Testis (tissue), 5 donors: Measurements from ENCODE around the gene CCT7. TPM values are rescaled to one million over a fixed set of nuclear protein-coding genes. Genes with fewer than 3 reads are reported as not detected.
"Not testable (repeated sequence)": the region's sequence is repeated elsewhere in the genome, so short reads cannot be mapped to it uniquely, and the experiment has no call there.

Experiments
- DNase-seq: peaks from one replicate; pipeline ENCODE4 v3.0.0-alpha.2; 2019
- H3K27ac ChIP-seq, 2 donors: fragments of 200-600 bp; sonication (generic); one replicate each; pipeline ENCODE4 v1.5.1; 2019
- H3K27me3 ChIP-seq: fragments of 200-600 bp; sonication (generic); one replicate; pipeline ENCODE4 v1.5.1; 2019
- H3K36me3 ChIP-seq: fragments of 200-600 bp; sonication (generic); one replicate; pipeline ENCODE4 v1.5.1; 2017; ENCODE audit warnings: low read depth; ENCODE audit errors: missing control alignments
- H3K4me1 ChIP-seq: fragments of 200-600 bp; sonication (generic); one replicate; pipeline ENCODE4 v1.5.1; 2019
- H3K4me3 ChIP-seq, 2 donors: fragments of 200-600 bp; sonication (generic); one replicate each; pipeline ENCODE4 v1.5.1; 2017 to 2019
- H3K9me3 ChIP-seq: fragments of 200-600 bp; sonication (generic); one replicate; pipeline ENCODE4 v1.5.1; 2017
- POLR2A ChIP-seq: fragments of 450-650 bp; IDR thresholded peaks from one replicate; pipeline ENCODE4 v1.6.1; 2017; ENCODE audit warnings: antibody characterized with exemption, mild to moderate bottlenecking, moderate library complexity
- WGBS, 2 donors: methylation state at CpG; one replicate each; pipeline ENCODE4 v1.1.5; 2018; 5-methylcytosine and 5-hydroxymethylcytosine counted together
- intact Hi-C: fragments of 100-400 bp; cut with DNase I; formaldehyde crosslinking; loops from one replicate; pipeline ENCODE4 v1.15.1; 2023; ENCODE audit warnings: low total_unique reads
- long read RNA-seq, 2 donors: transcript quantifications; one replicate each; lab custom pipeline, GENCODE V29; 2026
- polyA plus RNA-seq: library from polyadenylated mRNA; stranded (reverse); fragments of 350-450 nt; fragmentation: Illumina TruSeq; extraction: RNeasy Lipid Tissue Mini Kit (QIAGEN cat#74804); gene quantifications from one replicate; pipeline ENCODE4 v1.2.3, GENCODE V29; 2014; ENCODE audit warnings: low read depth, low replicate concordance; ENCODE audit not compliant: insufficient read depth
- total RNA-seq, 2 donors: library from RNA; depleted of rRNA; stranded (reverse); fragments of >200 nt; gene quantifications; one replicate each; pipeline ENCODE4 v1.2.3, GENCODE V29; 2016
- TF ChIP-seq, protein P1 (sequence below), 3 experiments: fragments of 450-650 bp in 2 of 3; fragments of 200-600 bp in 1 of 3; sonication (generic) in 1 of 3; IDR thresholded peaks; one replicate each; pipeline ENCODE4 v1.5.1; 2016 to 2019; ENCODE audit warnings: antibody characterized with exemption in 3 of 3, mild to moderate bottlenecking in 2 of 3, moderate library complexity in 1 of 3

Gene CCT7
- total RNA-seq (100 to 1,000 TPM; 237 to 262 TPM), polyA plus RNA-seq (459 TPM)
- long read RNA-seq, donor 1, transcript CCT7-201 (12 exons, 1,916 nt) = major isoform, 74 of 196 reads
- long read RNA-seq, donor 1, transcript CCT7-211 (4 exons, 527 nt) = minor isoform, 5 of 196 reads
- long read RNA-seq, donor 1, partial matches to known transcripts = 111 of 196 reads
- long read RNA-seq, donor 1, other reads (novel, unspliced or antisense) = 5 of 196 reads
- long read RNA-seq, donor 2, transcript CCT7-201 (12 exons, 1,916 nt) = major isoform, 60 of 94 reads
- long read RNA-seq, donor 2, partial matches to known transcripts = 29 of 94 reads
- long read RNA-seq, donor 2, other reads (novel, unspliced or antisense) = 0 of 94 reads

DNA sequence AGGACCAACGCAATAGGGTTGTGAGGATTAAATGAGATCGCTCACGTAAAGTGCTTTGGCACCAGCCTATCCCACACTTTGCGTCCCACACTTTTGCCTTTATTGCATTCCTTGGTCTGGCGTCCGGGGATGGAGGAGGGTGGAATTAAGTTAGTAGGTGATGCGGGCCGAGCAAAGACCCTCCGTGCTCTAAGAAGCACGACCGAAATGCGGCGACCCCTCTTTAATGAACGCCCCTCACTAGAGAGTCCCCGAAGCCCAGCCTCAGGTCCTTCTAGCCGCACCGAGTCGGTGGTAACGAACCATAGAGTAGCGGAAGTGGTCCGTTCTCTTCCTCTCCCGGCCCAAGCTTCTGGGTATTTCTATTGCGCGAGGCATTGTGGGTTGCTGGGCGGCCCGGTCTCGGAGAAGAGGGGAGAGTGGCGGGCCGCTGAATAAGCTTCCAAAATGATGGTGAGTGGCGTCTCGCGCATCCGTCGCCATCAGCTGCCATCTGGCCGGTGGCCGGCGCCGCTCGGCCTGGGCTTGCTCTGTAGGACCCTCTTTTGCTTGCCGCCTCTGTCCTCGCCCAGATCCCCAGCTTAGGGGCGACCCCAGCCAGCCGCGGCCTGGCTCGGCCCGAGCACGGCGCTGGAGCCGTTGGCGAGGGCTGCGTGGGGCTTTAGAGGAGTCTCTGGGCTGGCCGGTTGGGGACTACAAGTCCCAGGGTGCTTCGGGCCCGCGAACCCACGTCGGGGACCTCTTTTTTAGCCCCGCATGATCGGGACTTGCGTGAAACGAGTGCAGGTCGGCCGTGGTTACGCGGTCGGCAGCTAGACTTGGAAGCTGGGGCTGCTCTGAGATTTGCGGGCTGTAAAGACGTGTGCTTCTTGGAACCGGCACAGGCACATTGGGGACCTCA is at the start of gene CCT7:
CCT7 (plus strand) TSS at position 377 of the 901 bp plus-strand sequence; CDS start at position 448, 71 bp downstream.
- DNase-seq = peak; percentile 97
- WGBS, 2 donors = 0 to 1% methylated on average over 27 to 69 of the region's 69 CpGs
- Histone ChIP-seq H3K27ac (peak within 1 kb of the TSS; percentile 89 to 98), H3K9me3 (no peaks in the 10 kb centered on the region), H3K27me3 (no peaks in the 10 kb centered on the region), H3K4me1 (peaks cover 29% of the 10 kb centered on the region), H3K36me3 (no peaks in the 10 kb centered on the region), H3K4me3 (peak within 1 kb of the TSS; percentile 73 to 97)
- TF ChIP-seq, protein P1, sequence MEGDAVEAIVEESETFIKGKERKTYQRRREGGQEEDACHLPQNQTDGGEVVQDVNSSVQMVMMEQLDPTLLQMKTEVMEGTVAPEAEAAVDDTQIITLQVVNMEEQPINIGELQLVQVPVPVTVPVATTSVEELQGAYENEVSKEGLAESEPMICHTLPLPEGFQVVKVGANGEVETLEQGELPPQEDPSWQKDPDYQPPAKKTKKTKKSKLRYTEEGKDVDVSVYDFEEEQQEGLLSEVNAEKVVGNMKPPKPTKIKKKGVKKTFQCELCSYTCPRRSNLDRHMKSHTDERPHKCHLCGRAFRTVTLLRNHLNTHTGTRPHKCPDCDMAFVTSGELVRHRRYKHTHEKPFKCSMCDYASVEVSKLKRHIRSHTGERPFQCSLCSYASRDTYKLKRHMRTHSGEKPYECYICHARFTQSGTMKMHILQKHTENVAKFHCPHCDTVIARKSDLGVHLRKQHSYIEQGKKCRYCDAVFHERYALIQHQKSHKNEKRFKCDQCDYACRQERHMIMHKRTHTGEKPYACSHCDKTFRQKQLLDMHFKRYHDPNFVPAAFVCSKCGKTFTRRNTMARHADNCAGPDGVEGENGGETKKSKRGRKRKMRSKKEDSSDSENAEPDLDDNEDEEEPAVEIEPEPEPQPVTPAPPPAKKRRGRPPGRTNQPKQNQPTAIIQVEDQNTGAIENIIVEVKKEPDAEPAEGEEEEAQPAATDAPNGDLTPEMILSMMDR (IDR thresholded peaks at IDR 0.05) = no peak
- no peak for TF ChIP-seq POLR2A
- intact Hi-C loops = no loop called here

DNA sequence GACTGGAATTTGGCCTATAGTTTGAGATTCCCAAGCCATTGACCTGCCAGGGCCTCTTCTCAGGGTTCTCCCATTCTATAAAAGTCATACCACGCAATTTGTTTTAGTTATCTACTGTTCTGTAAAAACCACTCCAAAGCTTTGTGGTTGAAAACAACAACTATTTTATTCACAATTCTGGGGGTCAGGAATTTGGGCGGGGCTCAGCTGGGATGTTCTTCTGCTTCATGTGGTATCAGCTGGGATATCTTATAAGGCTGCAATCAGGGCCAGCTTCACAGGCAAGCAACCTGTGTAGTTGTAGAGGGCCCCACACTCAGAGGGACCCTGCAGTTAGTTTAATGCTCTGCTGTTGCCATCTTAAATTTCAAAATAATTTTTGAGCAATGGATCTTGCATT is 48.1 kb upstream of the CCT7 start:
- H3K36me3 ChIP-seq = no peaks in the 10 kb centered on the region
- H3K27me3 ChIP-seq = no peaks in the 10 kb centered on the region
- WGBS, 2 donors = 83 to 92% methylated on average over 2 of the region's 2 CpGs
- H3K27ac ChIP-seq = no peak overlapping the region
- no peak for DNase-seq
- intact Hi-C loops = no loop called here
- no peaks in the 10 kb centered on the region for H3K9me3 ChIP-seq
- TF ChIP-seq, protein P1 (IDR thresholded peaks at IDR 0.05) = no peak
- no peak for TF ChIP-seq POLR2A
- no peak overlapping the region for H3K4me3 ChIP-seq
- H3K4me1 ChIP-seq = no peaks in the 10 kb centered on the region

DNA sequence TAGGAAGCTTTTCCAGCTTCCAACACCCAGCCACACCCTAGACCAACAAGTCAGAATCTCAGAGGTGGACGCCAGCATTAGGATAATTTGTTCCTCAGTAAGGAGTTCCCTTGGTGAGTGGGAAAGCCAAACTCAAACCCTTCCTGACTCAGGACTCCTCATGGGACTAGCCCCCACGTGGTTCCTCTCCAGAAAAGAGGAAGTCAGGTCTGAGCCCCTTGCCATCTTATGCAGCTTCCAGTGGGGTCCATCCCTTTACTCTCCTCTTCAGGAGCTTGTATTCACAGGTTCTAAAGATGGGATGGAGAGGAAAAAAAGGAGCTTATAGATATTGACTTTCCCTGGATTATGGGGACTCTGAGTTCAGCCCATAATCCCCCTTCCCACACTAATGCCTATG is 46.6 kb upstream of the CCT7 start:
- 79% methylated on average over 2 of the region's 2 CpGs for WGBS, 2 donors
- Histone ChIP-seq H3K4me3 (no peak overlapping the region), H3K36me3 (no peaks in the 10 kb centered on the region), H3K4me1 (no peaks in the 10 kb centered on the region), H3K27ac (no peak overlapping the region), H3K9me3 (no peaks in the 10 kb centered on the region), H3K27me3 (no peaks in the 10 kb centered on the region)
- intact Hi-C loops = no loop called here
- TF ChIP-seq, protein P1 (IDR thresholded peaks at IDR 0.05) = no peak
- TF ChIP-seq POLR2A = no peak
- no peak for DNase-seq

DNA sequence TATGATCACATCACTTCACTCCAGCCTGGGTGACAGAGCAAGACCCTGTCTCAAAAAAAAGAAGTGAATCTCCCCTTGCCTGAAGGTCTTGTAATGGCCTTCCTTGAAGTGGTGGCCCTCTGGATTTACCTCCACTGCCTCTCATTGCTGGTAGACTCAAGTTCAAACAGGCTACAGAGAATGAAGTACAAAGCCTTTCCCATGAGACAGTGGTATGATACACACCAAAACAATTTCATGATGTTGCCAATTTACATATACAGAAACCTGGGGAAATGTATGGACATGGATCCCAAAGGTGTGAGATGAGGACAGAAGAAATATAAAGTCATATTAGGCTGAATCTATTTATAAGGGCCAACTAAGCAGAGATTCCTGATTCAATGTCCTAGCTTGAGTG is 36.5 kb upstream of the CCT7 start:
- intact Hi-C loops = no loop called here

DNA sequence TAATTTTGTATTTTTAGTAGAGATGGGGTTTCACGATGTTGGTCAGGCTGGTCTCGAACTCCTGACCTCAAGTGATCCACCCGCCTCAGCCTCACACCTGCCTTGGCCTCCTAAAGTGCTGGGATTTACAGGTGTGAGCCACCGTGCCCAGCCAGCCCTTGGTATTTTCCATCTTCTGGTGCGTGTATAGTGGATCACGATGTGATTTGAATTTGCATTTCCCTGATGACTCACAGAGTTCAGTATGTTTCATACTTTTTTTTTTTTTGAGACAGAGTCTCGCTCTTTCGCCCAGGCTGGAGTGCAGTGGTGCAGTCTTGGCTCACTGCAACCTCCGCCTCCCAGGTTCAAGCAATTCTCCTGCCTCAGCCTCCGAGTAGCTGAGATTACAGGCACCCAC is 33.8 kb upstream of the CCT7 start:
- H3K27me3 ChIP-seq, DNase-seq, intact Hi-C loops, H3K4me1 ChIP-seq, H3K36me3 ChIP-seq, H3K27ac ChIP-seq, H3K4me3 ChIP-seq, H3K9me3 ChIP-seq: not testable (repeated sequence)
- WGBS, 2 donors = 95% methylated on average over 10 of the region's 10 CpGs

More for the DNA sequence above, 36.5 kb upstream of the CCT7 start:
- TF ChIP-seq, protein P1 (IDR thresholded peaks at IDR 0.05) = no peak
- no peak for TF ChIP-seq POLR2A
- peaks cover 7% of the 10 kb centered on the region for H3K4me1 ChIP-seq
- H3K27me3 ChIP-seq = no peaks in the 10 kb centered on the region
- no peaks in the 10 kb centered on the region for H3K36me3 ChIP-seq
- no peak overlapping the region for H3K27ac ChIP-seq
- DNase-seq = no peak
- no peaks in the 10 kb centered on the region for H3K9me3 ChIP-seq
- no peak overlapping the region for H3K4me3 ChIP-seq
